C4-2B (cell line): ENCODE results near the gene SDS.

ENCODE experiments used
- ZFX ChIP-seq: fragments of 450-650 bp; IDR thresholded peaks from 2 replicates; pipeline ENCODE4 v1.6.1; 2017
- TF ChIP-seq, protein P1 (sequence below): fragments of 450-650 bp; conservative IDR thresholded peaks from 2 replicates; pipeline ENCODE4 v1.5.1; 2017; ENCODE audit warnings: mild to moderate bottlenecking

DNA sequence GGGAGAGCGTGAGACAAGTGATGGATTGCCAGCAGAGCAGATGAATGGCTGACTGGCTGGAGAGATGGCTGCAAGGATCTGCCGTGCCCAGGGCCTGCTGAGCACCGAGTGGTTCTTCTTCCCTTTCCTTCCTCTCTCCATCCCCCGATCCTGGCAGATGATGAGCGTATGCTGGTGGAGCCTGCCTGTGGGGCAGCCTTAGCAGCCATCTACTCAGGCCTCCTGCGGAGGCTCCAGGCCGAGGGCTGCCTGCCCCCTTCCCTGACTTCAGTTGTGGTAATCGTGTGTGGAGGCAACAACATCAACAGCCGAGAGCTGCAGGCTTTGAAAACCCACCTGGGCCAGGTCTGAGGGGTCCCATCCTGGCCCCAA, 34.0 kb upstream of the SDS start:
- TF ChIP-seq ZFX: no peak
- TF ChIP-seq, protein P1, sequence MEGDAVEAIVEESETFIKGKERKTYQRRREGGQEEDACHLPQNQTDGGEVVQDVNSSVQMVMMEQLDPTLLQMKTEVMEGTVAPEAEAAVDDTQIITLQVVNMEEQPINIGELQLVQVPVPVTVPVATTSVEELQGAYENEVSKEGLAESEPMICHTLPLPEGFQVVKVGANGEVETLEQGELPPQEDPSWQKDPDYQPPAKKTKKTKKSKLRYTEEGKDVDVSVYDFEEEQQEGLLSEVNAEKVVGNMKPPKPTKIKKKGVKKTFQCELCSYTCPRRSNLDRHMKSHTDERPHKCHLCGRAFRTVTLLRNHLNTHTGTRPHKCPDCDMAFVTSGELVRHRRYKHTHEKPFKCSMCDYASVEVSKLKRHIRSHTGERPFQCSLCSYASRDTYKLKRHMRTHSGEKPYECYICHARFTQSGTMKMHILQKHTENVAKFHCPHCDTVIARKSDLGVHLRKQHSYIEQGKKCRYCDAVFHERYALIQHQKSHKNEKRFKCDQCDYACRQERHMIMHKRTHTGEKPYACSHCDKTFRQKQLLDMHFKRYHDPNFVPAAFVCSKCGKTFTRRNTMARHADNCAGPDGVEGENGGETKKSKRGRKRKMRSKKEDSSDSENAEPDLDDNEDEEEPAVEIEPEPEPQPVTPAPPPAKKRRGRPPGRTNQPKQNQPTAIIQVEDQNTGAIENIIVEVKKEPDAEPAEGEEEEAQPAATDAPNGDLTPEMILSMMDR: no peak
